KBM-7 (cell line): ENCODE measurements around the gene MED13L.

Source experiments
- DNase-seq: peaks from one replicate; pipeline ENCODE4 v3.0.0-alpha.2; 2015
- in situ Hi-C: fragments of 300-500 bp; cut with MboI; formaldehyde crosslinking; loops from 2 replicates; pipeline ENCODE4 v1.14.3; 2020; ENCODE audit warnings: low sequenced_read_pairs, low pct_unique_long_range_greater_than_20kb, mixed read lengths

MED13L gene

GRCh38 chr12:115930336-115930735 is 347.2 kb downstream of the MED13L start:
- DNase-seq, result no peak
- in situ Hi-C loops, result no loop called here

GRCh38 chr12:115926037-115926670 is 351.3 kb downstream of the MED13L start:
- in situ Hi-C loops, result no loop called here
- no peak for DNase-seq

- in situ Hi-C loops, result loop anchor here (25.0 kb wide), 1 partner anchor 1262 kb away; no protein-coding TSS in a partner anchor
Measured at GRCh38 chr12:115923851-115924250, 353.6 kb downstream of the MED13L start.

DNA sequence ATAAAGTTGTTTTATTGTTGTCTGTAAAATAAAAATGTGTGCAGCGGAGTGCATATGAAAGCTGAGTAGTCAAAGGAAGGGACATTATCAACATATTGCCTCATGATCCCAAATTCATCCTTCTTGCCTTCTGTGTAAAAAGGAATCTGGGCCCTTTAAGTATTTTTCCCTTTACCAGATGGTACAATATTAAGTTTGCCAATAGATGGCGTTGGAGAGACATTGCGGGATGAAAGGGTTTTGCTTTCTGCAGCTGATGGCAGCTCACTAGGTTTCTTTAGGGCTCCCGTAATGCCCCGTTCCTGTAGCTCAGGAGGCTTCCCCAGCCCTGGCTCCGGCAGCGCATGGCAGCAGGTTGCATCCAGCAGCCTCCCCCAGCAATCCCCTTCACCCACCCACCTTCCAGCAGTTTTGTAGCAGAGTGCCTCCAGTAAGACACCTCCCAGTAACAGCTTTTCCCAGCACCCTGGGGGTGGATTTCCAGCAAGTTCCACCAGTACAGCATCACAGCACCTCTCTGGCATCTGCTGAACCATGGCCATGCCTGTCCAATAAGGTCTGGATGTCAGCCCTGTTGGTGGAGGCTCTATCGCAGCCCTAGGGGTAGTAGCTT is 354.4 kb downstream of the MED13L start:
- in situ Hi-C loops, result loop anchor here (25.0 kb wide), 1 partner anchor 1261 kb away; no protein-coding TSS in a partner anchor
- peak; percentile 69 for DNase-seq

More at GRCh38 chr12:115923851-115924250, 353.6 kb downstream of the MED13L start:
- no peak for DNase-seq

DNA sequence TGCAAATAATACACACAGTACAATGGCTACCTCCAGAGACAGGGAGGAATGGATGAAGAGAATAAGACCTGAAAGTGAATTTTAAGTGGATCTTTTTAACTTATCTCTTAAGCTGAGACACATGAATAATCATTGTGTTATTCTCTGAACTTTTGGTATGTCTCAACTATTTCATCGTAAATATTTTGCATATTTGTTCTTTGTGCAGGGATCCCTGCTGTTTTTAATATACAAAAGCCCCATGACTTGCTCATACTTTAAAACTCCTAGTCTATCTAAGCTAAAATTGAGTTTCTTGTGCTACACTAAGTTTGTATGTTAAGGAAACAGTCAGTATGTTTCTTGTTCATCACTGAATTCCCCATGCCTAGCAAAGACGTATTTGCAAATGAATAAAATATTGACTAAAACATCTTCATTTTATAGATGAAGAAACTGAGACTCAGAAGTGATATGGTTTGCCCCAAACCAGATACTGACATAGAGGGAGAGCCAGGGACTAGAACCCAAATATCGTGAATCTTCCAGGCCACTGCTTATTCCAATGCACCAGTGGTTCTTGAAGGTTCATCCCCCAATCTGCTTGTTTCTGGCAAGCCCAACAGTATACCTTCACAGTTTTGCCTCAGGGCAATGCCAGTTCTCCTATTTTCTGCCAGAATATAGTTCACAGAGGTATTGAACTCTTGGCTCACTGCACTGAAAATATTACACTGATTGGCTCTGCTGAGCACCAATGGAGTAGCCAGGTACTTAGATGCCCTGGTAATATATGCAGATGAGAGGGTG is 356.9 kb downstream of the MED13L start:
- no peak for DNase-seq
- in situ Hi-C loops, result loop anchor here (25.0 kb wide), 1 partner anchor 1258 kb away; no protein-coding TSS in a partner anchor

DNA sequence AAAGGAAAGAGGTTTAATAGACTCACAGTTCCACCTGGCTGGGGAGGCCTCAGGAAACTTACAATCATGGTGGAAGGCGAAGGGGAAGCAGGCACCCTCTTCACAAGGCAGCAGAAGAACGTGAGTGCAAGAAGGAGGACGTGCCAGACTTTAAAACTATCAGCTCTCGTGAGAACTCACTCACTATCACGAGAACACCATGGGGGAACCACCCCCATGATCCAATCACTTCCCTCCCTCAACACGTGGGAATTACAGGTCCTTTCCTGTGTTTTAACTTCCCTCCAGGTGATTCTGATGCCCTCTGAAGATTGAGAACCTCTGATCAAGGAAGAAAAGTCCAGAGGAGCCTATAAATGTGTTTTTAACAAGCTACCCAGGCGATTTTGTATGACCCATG is 358.7 kb downstream of the MED13L start:
- DNase-seq, result no peak
- in situ Hi-C loops, result loop anchor here (25.0 kb wide), 1 partner anchor 1256 kb away; no protein-coding TSS in a partner anchor

- in situ Hi-C loops, result loop anchor here (25.0 kb wide), 1 partner anchor 1255 kb away; no protein-coding TSS in a partner anchor
- peak; percentile 56 for DNase-seq
Measured at GRCh38 chr12:115916910-115917668, 360.4 kb downstream of the MED13L start.

GRCh38 chr12:115914122-115914521 is 363.4 kb downstream of the MED13L start:
- in situ Hi-C loops, result loop anchor here (25.0 kb wide), 1 partner anchor 1252 kb away; no protein-coding TSS in a partner anchor
- DNase-seq, result no peak

- DNase-seq, result no peak
- in situ Hi-C loops, result loop anchor here (25.0 kb wide), 1 partner anchor 1250 kb away; no protein-coding TSS in a partner anchor
Measured at GRCh38 chr12:115912440-115912839, 365.1 kb downstream of the MED13L start.

DNA sequence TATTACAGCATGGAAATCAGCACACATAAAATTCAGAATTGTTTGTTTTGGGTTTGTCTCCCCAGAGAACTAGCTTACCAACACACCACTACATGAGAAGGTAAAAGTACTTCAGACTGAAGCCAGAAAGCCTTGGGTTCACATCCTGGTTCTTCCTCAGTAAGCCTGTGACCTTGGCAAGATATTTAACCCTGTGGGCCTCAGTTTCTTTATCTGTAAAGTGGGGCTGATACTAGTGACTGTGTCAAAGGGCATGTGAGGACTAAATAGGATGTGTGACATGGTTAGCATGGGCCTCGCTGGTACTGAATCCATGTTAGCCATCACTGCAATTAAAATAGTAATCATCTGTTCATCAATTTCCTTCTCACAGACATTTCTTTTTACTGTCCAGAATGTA is 366.1 kb downstream of the MED13L start:
- in situ Hi-C loops, result loop anchor here (25.0 kb wide), 1 partner anchor 1249 kb away; no protein-coding TSS in a partner anchor
- DNase-seq, result no peak

GRCh38 chr12:115910057-115910456 is 367.4 kb downstream of the MED13L start:
- in situ Hi-C loops, result loop anchor here (25.0 kb wide), 1 partner anchor 1248 kb away; no protein-coding TSS in a partner anchor
- no peak for DNase-seq
